Tibial artery (tissue), 4 donors: Measurements from ENCODE around the gene SEMA3F.

ENCODE experiments used
- DNase-seq, 2 donors: peaks; one replicate each; pipeline ENCODE4 v3.0.0-alpha.2; 2019
- H3K27ac ChIP-seq, 2 donors: fragments of 200-600 bp; sonication (generic) in 1 of 2; 1 replicate in 1 of 2; 2 replicates in 1 of 2; pipeline ENCODE4 v1.5.1; 2018 to 2019; ENCODE audit warnings: mild to moderate bottlenecking in 1 of 2
- H3K27me3 ChIP-seq, 2 donors: fragments of 200-600 bp; sonication (generic) in 1 of 2; one replicate each; pipeline versions ENCODE4 v1.5.1 to v1.6.0; 2016 to 2019
- H3K36me3 ChIP-seq, 3 donors: fragments of 200-600 bp; sonication (generic) in 2 of 3; one replicate each; pipeline ENCODE4 v1.5.1; 2016 to 2019; ENCODE audit warnings: mild to moderate bottlenecking in 2 of 3
- H3K4me1 ChIP-seq, 4 donors: fragments of 200-600 bp; sonication (generic) in 2 of 4; 1 replicate in 3 of 4; 2 replicates in 1 of 4; pipeline ENCODE4 v1.5.1; 2016 to 2019
- H3K4me3 ChIP-seq, 2 donors: fragments of 200-600 bp; sonication (generic) in 1 of 2; 1 replicate in 1 of 2; 2 replicates in 1 of 2; pipeline ENCODE4 v1.5.1; 2018 to 2019; ENCODE audit warnings: mild to moderate bottlenecking in 2 of 2
- H3K9me3 ChIP-seq, 3 donors: fragments of 200-600 bp; sonication (generic) in 1 of 3; one replicate each; pipeline ENCODE4 v1.5.1; 2016 to 2019
- intact Hi-C: fragments of 100-400 bp; cut with DNase I; formaldehyde crosslinking; loops from one replicate; pipeline ENCODE4 v1.15.0; 2023; ENCODE audit warnings: low total_unique reads
- TF ChIP-seq, protein P1 (sequence below), 2 experiments: fragments of 200-600 bp in 1 of 2; fragments of 450-650 bp in 1 of 2; IDR thresholded peaks; one replicate each; pipeline ENCODE4 v1.5.1; 2017 to 2019; ENCODE audit warnings: antibody characterized with exemption in 2 of 2, mild to moderate bottlenecking in 1 of 2, moderate library complexity in 1 of 2

SEMA3F gene

DNA sequence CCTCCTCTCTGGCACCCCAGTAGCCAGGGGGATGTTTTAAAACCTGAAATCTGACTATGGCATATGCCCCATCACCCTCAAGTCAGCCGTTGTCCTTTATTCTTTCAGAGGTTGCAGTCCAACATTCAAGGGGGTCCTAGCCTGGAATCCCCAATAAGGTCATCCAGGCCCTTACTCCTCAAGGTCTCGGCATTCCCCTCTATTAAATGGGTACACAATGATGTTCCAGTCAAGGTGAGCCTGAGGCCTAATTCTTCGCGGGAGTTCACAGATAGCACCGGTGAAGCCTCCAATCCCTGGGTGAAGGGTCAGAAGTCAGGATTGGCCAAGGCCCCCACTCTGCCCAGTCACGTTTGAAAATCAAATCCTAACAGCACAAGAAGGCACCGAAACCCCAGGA lies 8.1 kb upstream of the SEMA3F start:
- no peak overlapping the region for H3K27ac ChIP-seq
- intact Hi-C loops = no loop called here
- no peaks in the 10 kb centered on the region for H3K27me3 ChIP-seq
- H3K9me3 ChIP-seq = no peaks in the 10 kb centered on the region
- no peak overlapping the region for H3K4me3 ChIP-seq
- TF ChIP-seq, protein P1, sequence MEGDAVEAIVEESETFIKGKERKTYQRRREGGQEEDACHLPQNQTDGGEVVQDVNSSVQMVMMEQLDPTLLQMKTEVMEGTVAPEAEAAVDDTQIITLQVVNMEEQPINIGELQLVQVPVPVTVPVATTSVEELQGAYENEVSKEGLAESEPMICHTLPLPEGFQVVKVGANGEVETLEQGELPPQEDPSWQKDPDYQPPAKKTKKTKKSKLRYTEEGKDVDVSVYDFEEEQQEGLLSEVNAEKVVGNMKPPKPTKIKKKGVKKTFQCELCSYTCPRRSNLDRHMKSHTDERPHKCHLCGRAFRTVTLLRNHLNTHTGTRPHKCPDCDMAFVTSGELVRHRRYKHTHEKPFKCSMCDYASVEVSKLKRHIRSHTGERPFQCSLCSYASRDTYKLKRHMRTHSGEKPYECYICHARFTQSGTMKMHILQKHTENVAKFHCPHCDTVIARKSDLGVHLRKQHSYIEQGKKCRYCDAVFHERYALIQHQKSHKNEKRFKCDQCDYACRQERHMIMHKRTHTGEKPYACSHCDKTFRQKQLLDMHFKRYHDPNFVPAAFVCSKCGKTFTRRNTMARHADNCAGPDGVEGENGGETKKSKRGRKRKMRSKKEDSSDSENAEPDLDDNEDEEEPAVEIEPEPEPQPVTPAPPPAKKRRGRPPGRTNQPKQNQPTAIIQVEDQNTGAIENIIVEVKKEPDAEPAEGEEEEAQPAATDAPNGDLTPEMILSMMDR (IDR thresholded peaks at IDR 0.05) = no peak
- H3K4me1 ChIP-seq = peaks cover 0 to 23% (median 7%) of the 10 kb centered on the region in 4 donors
- no peak for DNase-seq
- H3K36me3 ChIP-seq = no peaks in the 10 kb centered on the region

DNA sequence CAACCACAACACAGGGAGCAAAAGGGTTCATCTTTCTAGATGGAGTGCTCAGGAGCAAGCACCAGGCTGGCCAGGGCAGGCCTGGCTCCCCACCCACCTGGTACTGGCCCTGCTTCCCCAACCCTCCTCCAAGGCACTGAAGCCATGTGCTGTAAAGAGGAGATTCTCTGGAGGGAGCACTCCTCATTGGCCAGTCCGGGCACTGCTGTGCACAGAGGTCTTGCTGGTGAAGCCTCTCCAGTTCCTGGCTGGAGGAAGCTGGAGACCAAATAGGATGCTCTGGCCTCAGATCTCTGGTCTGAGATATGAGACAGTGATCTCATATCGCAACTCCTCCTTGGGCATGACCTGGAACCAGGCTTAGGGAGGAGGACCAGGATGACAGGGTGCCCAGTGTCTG lies 7.7 kb upstream of the SEMA3F start:
- TF ChIP-seq, protein P1 (IDR thresholded peaks at IDR 0.05) = no peak
- H3K4me3 ChIP-seq = no peak overlapping the region
- H3K27ac ChIP-seq = no peak overlapping the region
- no peaks in the 10 kb centered on the region for H3K27me3 ChIP-seq
- H3K9me3 ChIP-seq = no peaks in the 10 kb centered on the region
- intact Hi-C loops = no loop called here
- H3K36me3 ChIP-seq = no peaks in the 10 kb centered on the region
- peaks cover 0 to 27% (median 7%) of the 10 kb centered on the region in 4 donors for H3K4me1 ChIP-seq
- no peak for DNase-seq

DNA sequence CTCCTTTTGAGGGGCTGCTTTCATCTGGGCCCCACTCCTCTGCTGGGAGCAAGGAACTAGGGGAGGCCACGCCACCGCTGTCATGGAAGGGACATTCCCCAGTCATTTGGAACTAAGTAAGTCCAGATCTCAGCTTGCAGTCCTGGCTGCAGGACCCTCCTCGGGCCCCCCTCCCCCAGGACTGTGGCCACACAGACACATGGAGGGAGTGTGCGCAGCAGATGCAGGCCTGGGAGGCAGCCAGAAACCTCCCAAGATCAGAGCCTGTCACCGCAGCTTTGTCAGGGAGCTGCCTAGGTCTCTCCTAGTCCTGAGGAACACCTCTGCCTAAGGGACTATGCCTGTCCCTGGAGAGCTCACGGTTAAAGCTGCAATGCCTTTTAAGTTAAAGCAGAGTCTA lies 7.3 kb upstream of the SEMA3F start:
- DNase-seq = no peak
- no peaks in the 10 kb centered on the region for H3K36me3 ChIP-seq
- intact Hi-C loops = no loop called here
- H3K4me3 ChIP-seq = no peak overlapping the region
- H3K27me3 ChIP-seq = no peaks in the 10 kb centered on the region
- H3K27ac ChIP-seq = no peak overlapping the region
- TF ChIP-seq, protein P1 (IDR thresholded peaks at IDR 0.05) = no peak
- H3K4me1 ChIP-seq = peaks cover 0 to 27% (median 7%) of the 10 kb centered on the region in 4 donors
- H3K9me3 ChIP-seq = no peaks in the 10 kb centered on the region

DNA sequence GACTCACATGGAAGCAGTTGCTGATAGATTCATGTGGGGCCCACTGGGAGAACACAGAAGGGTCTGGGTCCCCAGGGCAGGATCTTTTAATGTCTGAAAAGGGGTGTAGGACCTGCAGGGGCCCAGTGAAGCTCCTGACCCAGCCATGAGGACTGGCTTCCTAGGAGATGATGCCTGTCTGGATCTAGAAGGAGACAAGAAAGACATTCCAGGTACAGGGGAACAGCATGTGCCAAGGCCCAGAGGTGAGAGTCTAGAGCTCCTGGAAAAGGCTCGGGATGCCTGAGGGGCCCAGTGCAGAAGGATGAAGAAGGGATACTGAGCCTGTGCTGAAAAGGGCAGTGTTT lies 4.7 kb upstream of the SEMA3F start:
- intact Hi-C loops = no loop called here
- no peak overlapping the region for H3K4me3 ChIP-seq
- no peaks in the 10 kb centered on the region for H3K36me3 ChIP-seq
- TF ChIP-seq, protein P1 (IDR thresholded peaks at IDR 0.05) = no peak
- peaks cover 0 to 38% (median 13%) of the 10 kb centered on the region in 4 donors for H3K4me1 ChIP-seq
- no peaks in the 10 kb centered on the region for H3K9me3 ChIP-seq
- peak overlapping the region in 1 of 2 donors; percentile 24 for H3K27ac ChIP-seq
- DNase-seq = no peak
- no peaks in the 10 kb centered on the region for H3K27me3 ChIP-seq

DNA sequence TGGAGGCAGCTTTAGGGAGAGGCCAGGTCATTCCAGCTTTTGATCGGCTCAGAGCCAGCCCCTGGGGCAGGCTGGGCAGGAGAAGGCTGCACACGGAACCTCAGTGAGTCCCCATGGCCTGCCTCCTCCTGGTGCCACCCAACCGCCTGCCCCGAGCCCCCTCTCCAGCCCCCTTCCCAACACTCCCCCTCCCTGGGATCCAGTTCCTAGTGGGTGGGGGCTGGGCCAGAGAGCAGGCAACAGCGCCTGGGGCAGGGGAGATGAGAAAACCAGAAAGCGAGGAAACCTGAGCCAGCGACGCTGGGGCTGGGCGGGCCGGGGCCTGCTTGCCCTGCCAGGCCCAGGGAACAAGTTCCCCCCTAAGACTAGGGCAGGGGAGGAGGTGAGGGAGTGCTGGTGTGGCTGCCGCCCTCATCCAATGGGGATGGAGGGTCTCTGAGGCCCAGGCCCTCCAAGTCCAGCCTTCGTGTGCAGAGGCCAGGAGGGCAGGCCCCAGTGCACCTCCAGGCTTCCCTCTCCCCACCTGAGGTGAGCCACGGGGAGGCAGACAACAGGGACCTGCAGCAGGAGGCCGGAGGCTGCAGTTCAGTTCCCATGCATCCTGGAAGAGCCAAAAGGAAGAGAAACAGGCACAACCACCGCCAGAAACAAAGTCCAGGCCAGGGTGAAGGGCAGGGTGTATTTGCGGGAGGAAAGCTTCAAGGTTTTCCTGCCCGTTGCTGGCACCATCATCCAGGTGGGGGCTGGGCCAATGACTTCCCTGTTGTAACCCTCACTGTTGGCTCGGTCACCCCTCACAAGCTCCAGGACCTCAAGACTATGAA lies 4.0 kb upstream of the SEMA3F start:
- Histone ChIP-seq H3K27me3 (no peaks in the 10 kb centered on the region), H3K4me3 (no peak overlapping the region), H3K9me3 (no peaks in the 10 kb centered on the region), H3K4me1 (peaks cover 0 to 45% (median 20%) of the 10 kb centered on the region in 4 donors), H3K36me3 (no peaks in the 10 kb centered on the region), H3K27ac (peak overlapping the region in 1 of 2 donors; percentile 24)
- intact Hi-C loops = no loop called here
- TF ChIP-seq, protein P1 (IDR thresholded peaks at IDR 0.05) = no peak
- DNase-seq = no peak
